ENCODE data around the gene S100A4.

The S100A4 gene

GRCh38 chr1:153547560-153548551, 2.2 kb upstream of the S100A4 start:
- DNase-seq (ENCODE audit: low spot score), result no peak

- peak; percentile 52 for DNase-seq (ENCODE audit: low spot score)
Measured at GRCh38 chr1:153546796-153547559, 1.4 kb upstream of the S100A4 start.

GRCh38 chr1:153546371-153546770, 765 bp upstream of the S100A4 start:
- DNase-seq (ENCODE audit: low spot score), result no peak

- DNase-seq (ENCODE audit: low spot score), result no peak
Measured at GRCh38 chr1:153544453-153545066, 1.0 kb downstream of the S100A4 start.

- DNase-seq (ENCODE audit: low spot score), result no peak
Measured at GRCh38 chr1:153543736-153544135, 1.9 kb downstream of the S100A4 start.

- no peak for DNase-seq (ENCODE audit: low spot score)
Measured at GRCh38 chr1:153542956-153543711, 2.5 kb downstream of the S100A4 start.

GRCh38 chr1:153541641-153542590, 3.7 kb downstream of the S100A4 start:
- no peak for DNase-seq (ENCODE audit: low spot score)

- DNase-seq (ENCODE audit: low spot score), result peak; percentile 51
Measured at GRCh38 chr1:153540394-153541361, 4.9 kb downstream of the S100A4 start, which contains the start of gene S100A5. Gene S100A5 (minus strand): TSS chr1:153540934. CDS start chr1:153540191, 743 bp downstream.

GRCh38 chr1:153539395-153540093, 6.1 kb downstream of the S100A4 start:
- DNase-seq (ENCODE audit: low spot score), result no peak

- peak; percentile 45 for DNase-seq (ENCODE audit: low spot score)
Measured at GRCh38 chr1:153538315-153538821, 7.2 kb downstream of the S100A4 start.

GRCh38 chr1:153537376-153537730, 8.3 kb downstream of the S100A4 start:
- no peak for DNase-seq (ENCODE audit: low spot score)

- DNase-seq (ENCODE audit: low spot score), result no peak
Measured at GRCh38 chr1:153536671-153537375, 8.8 kb downstream of the S100A4 start.

- DNase-seq (ENCODE audit: low spot score), result peak; percentile 92
Measured at GRCh38 chr1:153536012-153536670, 9.5 kb downstream of the S100A4 start.

- peak; percentile 49 for DNase-seq (ENCODE audit: low spot score)
Measured at GRCh38 chr1:153535242-153536011, 10.2 kb downstream of the S100A4 start, which contains the start of gene S100A6. Gene S100A6 (minus strand): TSS chr1:153535991. CDS start chr1:153535339, 652 bp downstream.

- no peak for DNase-seq (ENCODE audit: low spot score)
Measured at GRCh38 chr1:153534925-153535241, 10.7 kb downstream of the S100A4 start.

- no peak for DNase-seq (ENCODE audit: low spot score)
Measured at GRCh38 chr1:153534226-153534924, 11.2 kb downstream of the S100A4 start.

All from AG08395 (cell line).